ENCODE measurements around the gene OPCML. TPM values are rescaled to one million over a fixed set of nuclear protein-coding genes. Genes with fewer than 3 reads are reported as not detected.

The OPCML gene
- total and polyA plus RNA-seq, 4 donors = under 0.01 to 0.01 TPM; not detected in 2

- 46% methylated on average over 11 of the region's 11 CpGs for WGBS
- DNase-seq (ENCODE audit: low spot score) = no peak
- Histone ChIP-seq H3K4me1 (ENCODE audit: control insufficient read depth in 4 of 4, insufficient read depth in 4 of 4, low read length in 3 of 4) (no peaks in the 10 kb centered on the region), H3K27ac (ENCODE audit: low read depth in 1 of 2, low read length in 2 of 2) (no peak overlapping the region), H3K9ac (ENCODE audit: low read depth in 1 of 2, low read length in 2 of 2) (no peak overlapping the region), H3K4me3 (ENCODE audit: low read depth in 1 of 3, low read length in 3 of 3) (no peak overlapping the region), H3K9me3 (ENCODE audit: control insufficient read depth in 4 of 4, low read length in 3 of 4) (no peaks in the 10 kb centered on the region), H3K27me3 (ENCODE audit: control insufficient read depth in 4 of 4, insufficient read depth in 4 of 4, low read length in 3 of 4) (peaks cover 0 to 9% (median 1%) of the 10 kb centered on the region in 4 donors), H3K36me3 (ENCODE audit: control insufficient read depth in 4 of 4, insufficient read depth in 3 of 4, low read depth in 1 of 4, low read length in 3 of 4) (no peaks in the 10 kb centered on the region)
- TF ChIP-seq, protein P1, sequence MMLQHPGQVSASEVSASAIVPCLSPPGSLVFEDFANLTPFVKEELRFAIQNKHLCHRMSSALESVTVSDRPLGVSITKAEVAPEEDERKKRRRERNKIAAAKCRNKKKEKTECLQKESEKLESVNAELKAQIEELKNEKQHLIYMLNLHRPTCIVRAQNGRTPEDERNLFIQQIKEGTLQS (IDR thresholded peaks at IDR 0.05) = no peak
- TF ChIP-seq GABPA (IDR thresholded peaks at IDR 0.05 in 1 of 2, conservative IDR thresholded peaks at IDR 0.05 in 1 of 2) = no peak
- TF ChIP-seq JUND (IDR thresholded peaks at IDR 0.05) = no peak
- no peak for TF ChIP-seq RXRA (IDR thresholded peaks at IDR 0.05)
- no peak for TF ChIP-seq YY1 (IDR thresholded peaks at IDR 0.05)
- no peak for TF ChIP-seq HNF4G (IDR thresholded peaks at IDR 0.05)
- TF ChIP-seq FOXA1 (IDR thresholded peaks at IDR 0.05) = no peak
- TF ChIP-seq EGR1 (IDR thresholded peaks at IDR 0.05; ENCODE audit: low read depth in 2 of 2) = no peak
- TF ChIP-seq NR2F2 (IDR thresholded peaks at IDR 0.05) = no peak
- no peak for TF ChIP-seq HNF4A (conservative IDR thresholded peaks at IDR 0.05)
- TF ChIP-seq TAF1 (conservative IDR thresholded peaks at IDR 0.05) = no peak
- TF ChIP-seq, protein P2, sequence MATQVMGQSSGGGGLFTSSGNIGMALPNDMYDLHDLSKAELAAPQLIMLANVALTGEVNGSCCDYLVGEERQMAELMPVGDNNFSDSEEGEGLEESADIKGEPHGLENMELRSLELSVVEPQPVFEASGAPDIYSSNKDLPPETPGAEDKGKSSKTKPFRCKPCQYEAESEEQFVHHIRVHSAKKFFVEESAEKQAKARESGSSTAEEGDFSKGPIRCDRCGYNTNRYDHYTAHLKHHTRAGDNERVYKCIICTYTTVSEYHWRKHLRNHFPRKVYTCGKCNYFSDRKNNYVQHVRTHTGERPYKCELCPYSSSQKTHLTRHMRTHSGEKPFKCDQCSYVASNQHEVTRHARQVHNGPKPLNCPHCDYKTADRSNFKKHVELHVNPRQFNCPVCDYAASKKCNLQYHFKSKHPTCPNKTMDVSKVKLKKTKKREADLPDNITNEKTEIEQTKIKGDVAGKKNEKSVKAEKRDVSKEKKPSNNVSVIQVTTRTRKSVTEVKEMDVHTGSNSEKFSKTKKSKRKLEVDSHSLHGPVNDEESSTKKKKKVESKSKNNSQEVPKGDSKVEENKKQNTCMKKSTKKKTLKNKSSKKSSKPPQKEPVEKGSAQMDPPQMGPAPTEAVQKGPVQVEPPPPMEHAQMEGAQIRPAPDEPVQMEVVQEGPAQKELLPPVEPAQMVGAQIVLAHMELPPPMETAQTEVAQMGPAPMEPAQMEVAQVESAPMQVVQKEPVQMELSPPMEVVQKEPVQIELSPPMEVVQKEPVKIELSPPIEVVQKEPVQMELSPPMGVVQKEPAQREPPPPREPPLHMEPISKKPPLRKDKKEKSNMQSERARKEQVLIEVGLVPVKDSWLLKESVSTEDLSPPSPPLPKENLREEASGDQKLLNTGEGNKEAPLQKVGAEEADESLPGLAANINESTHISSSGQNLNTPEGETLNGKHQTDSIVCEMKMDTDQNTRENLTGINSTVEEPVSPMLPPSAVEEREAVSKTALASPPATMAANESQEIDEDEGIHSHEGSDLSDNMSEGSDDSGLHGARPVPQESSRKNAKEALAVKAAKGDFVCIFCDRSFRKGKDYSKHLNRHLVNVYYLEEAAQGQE (IDR thresholded peaks at IDR 0.05) = no peak
- TF ChIP-seq SP1 (IDR thresholded peaks at IDR 0.05) = no peak
- TF ChIP-seq ZBTB33 (IDR thresholded peaks at IDR 0.05) = no peak
- no peak for TF ChIP-seq RAD21 (IDR thresholded peaks at IDR 0.05)
- TF ChIP-seq FOXA2 (IDR thresholded peaks at IDR 0.05) = no peak
- TF ChIP-seq, protein P3, sequence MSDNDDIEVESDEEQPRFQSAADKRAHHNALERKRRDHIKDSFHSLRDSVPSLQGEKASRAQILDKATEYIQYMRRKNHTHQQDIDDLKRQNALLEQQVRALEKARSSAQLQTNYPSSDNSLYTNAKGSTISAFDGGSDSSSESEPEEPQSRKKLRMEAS (IDR thresholded peaks at IDR 0.05) = no peak
- TF ChIP-seq, protein P4, sequence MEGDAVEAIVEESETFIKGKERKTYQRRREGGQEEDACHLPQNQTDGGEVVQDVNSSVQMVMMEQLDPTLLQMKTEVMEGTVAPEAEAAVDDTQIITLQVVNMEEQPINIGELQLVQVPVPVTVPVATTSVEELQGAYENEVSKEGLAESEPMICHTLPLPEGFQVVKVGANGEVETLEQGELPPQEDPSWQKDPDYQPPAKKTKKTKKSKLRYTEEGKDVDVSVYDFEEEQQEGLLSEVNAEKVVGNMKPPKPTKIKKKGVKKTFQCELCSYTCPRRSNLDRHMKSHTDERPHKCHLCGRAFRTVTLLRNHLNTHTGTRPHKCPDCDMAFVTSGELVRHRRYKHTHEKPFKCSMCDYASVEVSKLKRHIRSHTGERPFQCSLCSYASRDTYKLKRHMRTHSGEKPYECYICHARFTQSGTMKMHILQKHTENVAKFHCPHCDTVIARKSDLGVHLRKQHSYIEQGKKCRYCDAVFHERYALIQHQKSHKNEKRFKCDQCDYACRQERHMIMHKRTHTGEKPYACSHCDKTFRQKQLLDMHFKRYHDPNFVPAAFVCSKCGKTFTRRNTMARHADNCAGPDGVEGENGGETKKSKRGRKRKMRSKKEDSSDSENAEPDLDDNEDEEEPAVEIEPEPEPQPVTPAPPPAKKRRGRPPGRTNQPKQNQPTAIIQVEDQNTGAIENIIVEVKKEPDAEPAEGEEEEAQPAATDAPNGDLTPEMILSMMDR (IDR thresholded peaks at IDR 0.05; ENCODE audit: low read depth, low read length, missing input control) = no peak
These were observed 462.1 kb downstream of the OPCML start for GRCh38 chr11:133070021-133070713.
